CD4-positive, alpha-beta T cell treated with Interleukin-15 for 1 hour (primary cell): Measurements from ENCODE around the gene HBE1.

Source experiments
- DNase-seq: peaks from one replicate; pipeline ENCODE4 v3.0.0-alpha.2; 2020

The HBE1 gene

GRCh38 chr11:5232176-5232575 lies 37.6 kb downstream of the HBE1 start:
- DNase-seq = no peak

- DNase-seq = no peak
Observed at GRCh38 chr11:5231111-5231510, 38.6 kb downstream of the HBE1 start.

GRCh38 chr11:5230266-5230665 lies 39.5 kb downstream of the HBE1 start:
- no peak for DNase-seq

DNA sequence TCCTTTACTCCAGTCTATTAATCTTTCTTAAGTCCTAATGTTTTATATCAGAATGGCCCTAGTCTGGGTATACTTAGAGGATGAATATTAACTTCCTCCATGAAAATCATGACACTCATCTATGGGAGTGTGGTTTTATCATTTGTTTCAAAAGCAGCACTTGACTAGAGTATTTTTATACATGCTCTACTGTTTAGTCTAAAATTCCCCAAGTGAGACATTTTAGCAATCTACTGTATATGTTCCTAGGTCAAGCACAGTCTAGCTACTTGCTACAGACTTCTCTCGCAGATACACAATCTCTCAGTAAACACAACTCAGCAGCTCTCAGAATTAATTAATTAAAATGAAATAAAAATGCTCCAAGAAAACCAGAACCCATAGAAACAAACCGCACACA lies 39.9 kb downstream of the HBE1 start:
- DNase-seq = no peak

DNA sequence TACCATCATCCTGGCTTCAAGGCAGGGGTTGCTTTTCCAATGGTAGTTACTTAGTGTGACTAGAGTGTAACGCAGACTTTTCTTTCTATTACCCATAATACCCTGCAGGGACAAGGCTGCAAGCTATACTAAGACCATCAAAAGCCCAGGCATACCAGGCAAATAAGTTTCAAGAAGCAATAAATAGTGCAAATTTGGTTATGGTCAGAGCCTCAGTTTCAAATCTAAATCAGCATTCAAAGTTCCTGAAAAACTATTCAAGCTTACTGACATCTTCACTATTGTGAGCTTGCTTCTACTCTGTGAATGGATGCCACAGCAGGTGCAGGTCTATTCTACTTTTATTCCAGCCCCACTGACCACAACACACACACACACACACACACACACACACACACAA lies 40.4 kb downstream of the HBE1 start:
- no peak for DNase-seq

GRCh38 chr11:5228124-5228523 lies 41.6 kb downstream of the HBE1 start:
- no peak for DNase-seq

GRCh38 chr11:5227681-5228080 lies 42.1 kb downstream of the HBE1 start:
- DNase-seq = no peak

DNA sequence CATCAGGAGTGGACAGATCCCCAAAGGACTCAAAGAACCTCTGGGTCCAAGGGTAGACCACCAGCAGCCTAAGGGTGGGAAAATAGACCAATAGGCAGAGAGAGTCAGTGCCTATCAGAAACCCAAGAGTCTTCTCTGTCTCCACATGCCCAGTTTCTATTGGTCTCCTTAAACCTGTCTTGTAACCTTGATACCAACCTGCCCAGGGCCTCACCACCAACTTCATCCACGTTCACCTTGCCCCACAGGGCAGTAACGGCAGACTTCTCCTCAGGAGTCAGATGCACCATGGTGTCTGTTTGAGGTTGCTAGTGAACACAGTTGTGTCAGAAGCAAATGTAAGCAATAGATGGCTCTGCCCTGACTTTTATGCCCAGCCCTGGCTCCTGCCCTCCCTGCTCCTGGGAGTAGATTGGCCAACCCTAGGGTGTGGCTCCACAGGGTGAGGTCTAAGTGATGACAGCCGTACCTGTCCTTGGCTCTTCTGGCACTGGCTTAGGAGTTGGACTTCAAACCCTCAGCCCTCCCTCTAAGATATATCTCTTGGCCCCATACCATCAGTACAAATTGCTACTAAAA lies 42.9 kb downstream of the HBE1 start, which contains the start of gene HBB:
Gene HBB (minus strand): TSS at position 340 of the 579 bp plus-strand sequence. CDS start 50 bp downstream, at position 290.
- no peak for DNase-seq

DNA sequence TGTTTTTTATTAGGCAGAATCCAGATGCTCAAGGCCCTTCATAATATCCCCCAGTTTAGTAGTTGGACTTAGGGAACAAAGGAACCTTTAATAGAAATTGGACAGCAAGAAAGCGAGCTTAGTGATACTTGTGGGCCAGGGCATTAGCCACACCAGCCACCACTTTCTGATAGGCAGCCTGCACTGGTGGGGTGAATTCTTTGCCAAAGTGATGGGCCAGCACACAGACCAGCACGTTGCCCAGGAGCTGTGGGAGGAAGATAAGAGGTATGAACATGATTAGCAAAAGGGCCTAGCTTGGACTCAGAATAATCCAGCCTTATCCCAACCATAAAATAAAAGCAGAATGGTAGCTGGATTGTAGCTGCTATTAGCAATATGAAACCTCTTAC lies 44.3 kb downstream of the HBE1 start:
- DNase-seq = no peak

- no peak for DNase-seq
Observed at GRCh38 chr11:5224538-5225479, 44.9 kb downstream of the HBE1 start.

- no peak for DNase-seq
Observed at GRCh38 chr11:5223686-5224085, 46.1 kb downstream of the HBE1 start.

GRCh38 chr11:5223146-5223545 lies 46.6 kb downstream of the HBE1 start:
- no peak for DNase-seq
